Glutamatergic neuron (in vitro differentiated cells): Measurements from ENCODE around the gene LMNB1. TPM values are rescaled to one million over a fixed set of nuclear protein-coding genes. Genes with fewer than 3 reads are reported as not detected.
"Not testable (repeated sequence)": the region's sequence is repeated elsewhere in the genome, so short reads cannot be mapped to it uniquely, and the experiment has no call there.

ENCODE experiments used
- DNase-seq: peaks from one replicate; pipeline ENCODE4 v3.0.0; 2022
- H3K27ac Mint-ChIP-seq: one replicate; pipeline ENCODE4 v1.8.0; 2020; ENCODE audit warnings: mild to moderate bottlenecking, mixed read lengths, inconsistent platforms; ENCODE audit not compliant: unreplicated experiment
- H3K27me3 Mint-ChIP-seq: one replicate; pipeline ENCODE4 v1.8.0; 2020; ENCODE audit warnings: mild to moderate bottlenecking, moderate library complexity, mixed read lengths, inconsistent platforms; ENCODE audit not compliant: unreplicated experiment
- H3K36me3 Mint-ChIP-seq: one replicate; pipeline ENCODE4 v1.8.0; 2020; ENCODE audit warnings: mild to moderate bottlenecking, mixed read lengths, inconsistent platforms; ENCODE audit not compliant: unreplicated experiment
- H3K4me1 Mint-ChIP-seq: one replicate; pipeline ENCODE4 v1.8.0; 2020; ENCODE audit warnings: mild to moderate bottlenecking, low read depth, mixed read lengths, inconsistent platforms; ENCODE audit not compliant: unreplicated experiment
- H3K4me3 Mint-ChIP-seq: one replicate; pipeline ENCODE4 v1.8.0; 2020; ENCODE audit warnings: mild to moderate bottlenecking, mixed read lengths, inconsistent platforms; ENCODE audit not compliant: unreplicated experiment
- H3K9me3 Mint-ChIP-seq: one replicate; pipeline ENCODE4 v1.8.0; 2020; ENCODE audit warnings: mild to moderate bottlenecking, moderate library complexity, mixed read lengths, inconsistent platforms; ENCODE audit not compliant: unreplicated experiment
- total RNA-seq: library from RNA; stranded (reverse); fragmentation: NEBNext Ultra II Directional; extraction: Animal tissue kit (Norgen Biotek cat#: 25700); gene quantifications from one replicate; pipeline ENCODE4 v1.2.1, GENCODE V29; 2021; ENCODE audit not compliant: unreplicated experiment
- TF ChIP-seq, protein P1 (sequence below): fragments of 200-600 bp; sonication (generic); IDR thresholded peaks from one replicate; pipeline ENCODE4 v1.5.0; 2021; ENCODE audit not compliant: partially characterized antibody, unreplicated experiment

The LMNB1 gene
- total RNA-seq, 1 donor from 2014 or later, result 94.3 TPM

DNA sequence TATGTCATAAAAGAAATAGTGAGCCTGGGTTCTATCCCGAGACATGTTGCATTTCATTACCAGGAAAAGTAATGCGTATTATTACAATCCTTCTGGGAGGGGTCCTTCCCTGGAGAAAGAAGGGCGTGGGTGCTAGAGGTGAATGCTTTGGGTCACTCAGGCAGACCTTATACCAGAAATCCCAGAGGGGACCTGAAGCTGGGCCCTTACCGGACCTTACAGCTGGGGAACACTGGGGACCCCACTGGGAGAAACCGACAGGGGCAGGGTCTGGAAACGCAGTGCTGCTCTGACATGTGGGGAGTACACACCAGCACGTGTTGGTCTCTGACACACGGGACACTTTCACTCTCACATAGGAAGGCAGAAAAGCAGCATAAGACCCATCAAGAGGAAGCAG is 71.3 kb downstream of the LMNB1 start:
- Mint-ChIP-seq H3K4me3 (no peak overlapping the region), H3K27ac (peak overlapping the region; percentile 42), H3K9me3 (peaks cover 8% of the 10 kb centered on the region), H3K36me3 (no peaks in the 10 kb centered on the region), H3K4me1 (peaks cover 55% of the 10 kb centered on the region), H3K27me3 (peaks cover 4% of the 10 kb centered on the region)
- TF ChIP-seq, protein P1, sequence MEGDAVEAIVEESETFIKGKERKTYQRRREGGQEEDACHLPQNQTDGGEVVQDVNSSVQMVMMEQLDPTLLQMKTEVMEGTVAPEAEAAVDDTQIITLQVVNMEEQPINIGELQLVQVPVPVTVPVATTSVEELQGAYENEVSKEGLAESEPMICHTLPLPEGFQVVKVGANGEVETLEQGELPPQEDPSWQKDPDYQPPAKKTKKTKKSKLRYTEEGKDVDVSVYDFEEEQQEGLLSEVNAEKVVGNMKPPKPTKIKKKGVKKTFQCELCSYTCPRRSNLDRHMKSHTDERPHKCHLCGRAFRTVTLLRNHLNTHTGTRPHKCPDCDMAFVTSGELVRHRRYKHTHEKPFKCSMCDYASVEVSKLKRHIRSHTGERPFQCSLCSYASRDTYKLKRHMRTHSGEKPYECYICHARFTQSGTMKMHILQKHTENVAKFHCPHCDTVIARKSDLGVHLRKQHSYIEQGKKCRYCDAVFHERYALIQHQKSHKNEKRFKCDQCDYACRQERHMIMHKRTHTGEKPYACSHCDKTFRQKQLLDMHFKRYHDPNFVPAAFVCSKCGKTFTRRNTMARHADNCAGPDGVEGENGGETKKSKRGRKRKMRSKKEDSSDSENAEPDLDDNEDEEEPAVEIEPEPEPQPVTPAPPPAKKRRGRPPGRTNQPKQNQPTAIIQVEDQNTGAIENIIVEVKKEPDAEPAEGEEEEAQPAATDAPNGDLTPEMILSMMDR, result no peak
- DNase-seq, result no peak

DNA sequence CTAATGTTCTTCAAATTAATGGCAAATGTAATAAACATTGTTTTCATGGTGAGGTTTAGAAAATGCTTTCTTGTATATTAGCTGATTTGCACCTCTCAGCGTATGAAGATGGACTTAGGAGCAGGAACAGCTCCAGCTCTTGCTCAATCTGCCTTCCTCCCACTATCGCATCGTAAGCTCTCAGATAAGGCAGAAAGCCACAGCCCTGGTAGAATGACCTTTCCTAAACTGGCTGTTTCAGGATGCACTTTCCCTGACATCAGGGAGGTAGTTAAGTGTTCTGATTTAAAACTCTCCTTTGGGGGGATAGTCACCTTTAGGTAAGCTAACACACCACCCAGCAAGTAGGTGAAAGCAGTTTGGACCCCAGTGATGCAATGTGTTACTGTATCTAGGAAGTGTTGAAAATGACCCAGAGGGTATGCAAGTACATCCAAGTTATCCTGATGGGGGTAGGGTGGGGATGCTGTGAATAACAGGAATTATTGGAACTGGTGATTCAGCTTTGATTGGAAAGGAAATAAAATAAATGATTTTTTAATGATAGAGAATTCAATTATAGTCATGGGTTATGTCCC is 72.3 kb downstream of the LMNB1 start:
- TF ChIP-seq, protein P1, result no peak
- H3K27ac Mint-ChIP-seq, result no peak overlapping the region
- peaks cover 6% of the 10 kb centered on the region for H3K36me3 Mint-ChIP-seq
- DNase-seq, result no peak
- peaks cover 55% of the 10 kb centered on the region for H3K4me1 Mint-ChIP-seq
- no peak overlapping the region for H3K4me3 Mint-ChIP-seq
- H3K9me3 Mint-ChIP-seq, result peaks cover 8% of the 10 kb centered on the region
- peaks cover 5% of the 10 kb centered on the region for H3K27me3 Mint-ChIP-seq

DNA sequence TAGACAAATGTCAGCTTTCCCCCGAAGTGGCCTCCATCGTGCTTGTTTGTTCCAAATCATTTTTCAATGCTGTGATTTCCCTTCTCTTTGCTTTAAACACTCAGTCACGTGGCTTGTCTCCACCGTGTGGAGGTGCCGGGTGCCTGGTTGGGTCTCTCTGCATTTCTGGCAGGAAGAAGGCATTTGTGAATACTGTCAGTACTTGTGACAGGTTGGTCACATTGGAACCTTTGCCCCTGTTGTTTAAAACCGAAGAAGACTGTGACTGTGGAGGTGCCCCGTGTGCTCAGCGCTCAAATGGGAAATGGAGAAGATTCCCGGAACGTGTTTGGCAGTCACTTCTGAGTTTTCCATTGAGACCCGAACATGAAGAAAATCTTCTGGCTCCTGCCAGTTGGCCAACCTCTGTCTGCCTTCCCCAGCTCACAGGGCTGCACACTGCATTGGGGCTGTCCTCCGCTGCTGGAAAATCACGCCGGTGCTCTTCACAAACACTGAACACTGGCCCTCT is 74.6 kb downstream of the LMNB1 start:
- H3K9me3 Mint-ChIP-seq, result peaks cover 12% of the 10 kb centered on the region
- H3K36me3 Mint-ChIP-seq, result peaks cover 13% of the 10 kb centered on the region
- TF ChIP-seq, protein P1, result no peak
- DNase-seq, result no peak
- H3K27ac Mint-ChIP-seq, result no peak overlapping the region
- no peak overlapping the region for H3K4me3 Mint-ChIP-seq
- peaks cover 7% of the 10 kb centered on the region for H3K27me3 Mint-ChIP-seq
- H3K4me1 Mint-ChIP-seq, result peaks cover 42% of the 10 kb centered on the region

DNA sequence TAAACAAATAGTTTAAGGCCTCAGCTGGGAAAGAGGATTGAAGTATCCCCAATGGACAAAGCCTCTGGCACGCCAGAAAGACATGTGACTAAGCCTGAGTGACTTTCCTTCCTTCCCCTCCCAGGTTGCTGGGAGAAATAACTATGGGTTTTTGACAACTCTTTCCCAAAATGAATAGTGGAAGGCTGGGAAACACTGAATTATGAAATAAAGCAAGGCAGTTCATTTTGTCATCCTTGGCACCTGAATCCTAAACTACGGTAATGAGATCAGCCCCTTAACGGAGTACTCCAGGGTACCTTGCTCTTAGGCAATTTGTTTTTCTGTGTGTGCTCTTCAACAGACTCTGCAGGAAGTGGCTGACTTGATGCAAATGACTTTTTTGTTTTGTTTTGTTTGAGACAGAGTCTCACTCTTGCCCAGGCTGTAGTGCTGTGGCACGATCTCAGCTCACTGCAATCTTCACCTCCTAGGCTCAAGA is 75.2 kb downstream of the LMNB1 start:
- Mint-ChIP-seq H3K27ac (no peak overlapping the region), H3K36me3 (peaks cover 13% of the 10 kb centered on the region), H3K4me1 (peaks cover 37% of the 10 kb centered on the region), H3K27me3 (peaks cover 9% of the 10 kb centered on the region), H3K9me3 (peaks cover 14% of the 10 kb centered on the region), H3K4me3 (no peak overlapping the region)
- TF ChIP-seq, protein P1, result no peak
- no peak for DNase-seq

DNA sequence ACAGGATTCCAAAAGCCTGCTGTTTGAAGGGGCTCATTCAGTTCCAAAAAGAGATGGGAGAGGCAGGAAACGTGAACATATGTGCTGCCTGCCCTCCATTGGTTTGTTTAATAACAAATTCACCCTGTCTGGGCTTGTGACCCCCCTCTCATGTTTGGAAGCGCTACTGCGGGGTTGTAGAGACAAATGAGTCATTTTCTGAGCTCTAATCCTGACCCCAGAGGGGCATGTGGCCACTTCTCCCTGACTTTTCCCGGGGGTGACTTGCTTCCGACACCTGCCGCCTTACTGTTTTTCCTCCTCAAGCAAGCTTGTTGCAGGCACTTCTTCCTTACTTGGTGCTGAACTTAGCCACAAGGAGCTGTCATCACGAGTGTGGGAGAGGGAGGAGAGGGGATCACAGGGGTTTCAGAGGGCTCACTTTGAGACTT is 75.9 kb downstream of the LMNB1 start:
- DNase-seq, result no peak
- TF ChIP-seq, protein P1, result no peak
- H3K27me3 Mint-ChIP-seq, result peaks cover 8% of the 10 kb centered on the region
- peak overlapping the region; percentile 69 for H3K27ac Mint-ChIP-seq
- peak overlapping the region; percentile 36 for H3K4me3 Mint-ChIP-seq
- H3K4me1 Mint-ChIP-seq, result peaks cover 29% of the 10 kb centered on the region
- H3K36me3 Mint-ChIP-seq, result peaks cover 13% of the 10 kb centered on the region
- H3K9me3 Mint-ChIP-seq, result peaks cover 10% of the 10 kb centered on the region

DNA sequence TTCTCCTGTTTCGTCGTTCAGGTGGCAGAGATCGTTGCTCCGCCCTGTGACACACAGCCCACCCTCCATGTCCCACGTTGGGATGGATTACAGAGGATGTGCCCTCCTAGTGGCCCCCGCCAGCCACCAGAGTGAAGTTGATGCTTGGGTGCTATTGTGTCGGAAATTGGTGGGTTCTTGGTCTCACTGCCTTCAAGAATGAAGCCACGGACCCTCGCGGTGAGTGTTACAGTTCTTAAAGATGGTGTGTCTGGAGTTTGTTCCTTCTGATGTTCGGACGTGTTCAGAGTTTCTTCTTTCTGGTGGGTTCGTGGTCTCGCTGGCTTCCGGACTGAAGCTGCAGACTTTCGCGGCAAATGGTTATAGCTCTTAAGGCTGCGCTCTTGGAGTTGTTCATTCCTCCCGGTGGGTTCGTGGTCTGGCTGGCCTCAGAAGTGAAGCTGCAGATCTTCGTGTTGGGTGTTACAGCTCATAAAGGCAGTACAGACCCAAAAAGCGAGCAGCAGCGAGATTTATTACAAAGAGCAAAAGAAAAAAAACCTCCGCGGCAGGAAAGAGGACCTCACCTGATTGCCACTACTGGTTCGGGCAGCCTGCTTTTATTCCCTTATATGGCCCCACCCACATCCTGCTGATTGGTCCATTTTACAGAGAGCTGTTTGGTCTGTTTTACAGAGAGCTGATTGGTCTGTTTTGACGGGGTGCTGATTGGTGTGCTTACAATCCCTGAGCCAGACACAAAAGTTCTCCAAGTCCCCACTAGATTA is 76.8 kb downstream of the LMNB1 start:
- H3K27ac Mint-ChIP-seq, H3K27me3 Mint-ChIP-seq, H3K4me3 Mint-ChIP-seq, DNase-seq: not testable (repeated sequence)
- Mint-ChIP-seq H3K9me3 (peaks cover 10% of the 10 kb centered on the region), H3K36me3 (peaks cover 17% of the 10 kb centered on the region), H3K4me1 (peaks cover 22% of the 10 kb centered on the region)
